GM12878 (cell line): Measurements from ENCODE around the gene XRCC6. TPM values are rescaled to one million over a fixed set of nuclear protein-coding genes. Genes with fewer than 3 reads are reported as not detected.

Experiments used
- ATAC-seq: fragments of 200-7000 bp; cut with Tn5 transposase; 3 replicates; pipeline ENCODE4 v1.9.1; 2020; ENCODE audit warnings: mild to moderate bottlenecking, moderate library complexity
- BruUV-seq: library from RNA; stranded (reverse); fragments of 400-500 nt; replicated peaks from 2 replicates; lab custom pipeline; 2021; lab: Mats Ljungman, UMichigan
- CTCF ChIA-PET: fragments of 300-600 bp; sonication (Branson Sonifier 250); formaldehyde crosslinking; extraction: SDS; loops from one replicate; lab custom pipeline; 2021; ENCODE audit warnings: inconsistent platforms; lab: Yijun Ruan, JAX
- POLR2A ChIA-PET: fragments of 350-600 bp; formaldehyde crosslinking; extraction: SDS; loops from one replicate; lab custom pipeline; 2021; ENCODE audit warnings: inconsistent platforms; lab: Charles Lee
- RAD21 ChIA-PET: fragments of 300-600 bp; sonication (Branson Sonifier 250); formaldehyde crosslinking; loops from one replicate; lab custom pipeline; 2023; ENCODE audit warnings: antibody characterized with exemption; ENCODE audit not compliant: unreplicated experiment; lab: Charles Lee
- SMC1A ChIA-PET: fragments of 300-600 bp; sonication (Branson Sonifier 250); formaldehyde crosslinking; loops from one replicate; lab custom pipeline; 2023; ENCODE audit not compliant: unreplicated experiment, uncharacterized antibody; lab: Charles Lee
- DNase-seq: peaks from one replicate; pipeline ENCODE4 v3.0.0-alpha.2; 2011; ENCODE audit warnings: low read depth, low spot score
- FAIRE-seq: peaks from 3 replicates; lab custom pipeline; 2011; peaks lifted over from hg19 to GRCh38; lab: Jason Lieb, UNC
- H2AFZ ChIP-seq: 2 replicates; pipeline ENCODE4 v1.6.0; 2011; ENCODE audit warnings: low read depth, low read length, control low read depth; ENCODE audit not compliant: control insufficient read depth
- H3K27ac ChIP-seq: 2 replicates; pipeline ENCODE4 v1.5.1; 2011; ENCODE audit warnings: control low read depth; ENCODE audit not compliant: control insufficient read depth, insufficient read depth
- H3K27me3 ChIP-seq, 2 experiments: replicated peaks in 1 of 2; 2 replicates each; pipeline versions ENCODE4 v1.6.0 to v1.6.1; 2011; ENCODE audit warnings: low read length in 1 of 2; ENCODE audit not compliant: control insufficient read depth in 2 of 2, insufficient read depth in 2 of 2
- H3K36me3 ChIP-seq, 2 experiments: 2 replicates each; pipeline ENCODE4 v1.5.1; 2011; ENCODE audit warnings: low read length in 1 of 2; ENCODE audit not compliant: control insufficient read depth in 2 of 2, insufficient read depth in 2 of 2
- H3K4me1 ChIP-seq: 2 replicates; pipeline ENCODE4 v1.6.1; 2011; ENCODE audit warnings: mild to moderate bottlenecking, low read length, moderate library complexity, mixed read lengths; ENCODE audit not compliant: control insufficient read depth, insufficient read depth
- H3K4me2 ChIP-seq: 2 replicates; pipeline ENCODE4 v1.6.0; 2011; ENCODE audit warnings: control low read depth; ENCODE audit not compliant: control insufficient read depth, insufficient read depth
- H3K4me3 ChIP-seq: fragments of 200-600 bp; sonication (generic); 2 replicates; pipeline ENCODE4 v1.5.1; 2016
- H3K79me2 ChIP-seq: 2 replicates; pipeline ENCODE4 v1.6.0; 2011; ENCODE audit warnings: low read length; ENCODE audit not compliant: control insufficient read depth, insufficient read depth
- H3K9ac ChIP-seq: 2 replicates; pipeline ENCODE4 v1.8.0; 2011; ENCODE audit warnings: low read length, control low read depth, mixed read lengths; ENCODE audit not compliant: control insufficient read depth, insufficient read depth
- H3K9me3 ChIP-seq: replicated peaks from 3 replicates; pipeline ENCODE4 v1.5.1; 2011; ENCODE audit warnings: mild to moderate bottlenecking, low read length; ENCODE audit not compliant: control insufficient read depth, insufficient read depth
- H4K20me1 ChIP-seq: 2 replicates; pipeline ENCODE4 v1.6.0; 2011; ENCODE audit not compliant: control insufficient read depth, insufficient read depth
- BMI1 ChIP-seq: fragments of 450-650 bp; IDR thresholded peaks from 2 replicates; pipeline ENCODE4 v1.6.1; 2016; ENCODE audit warnings: mild to moderate bottlenecking, moderate library complexity, borderline replicate concordance
- CHD4 ChIP-seq: fragments of 200-600 bp; sonication (generic); IDR thresholded peaks from 2 replicates; pipeline ENCODE4 v1.6.1; 2016; ENCODE audit warnings: mild to moderate bottlenecking
- CREM ChIP-seq: IDR thresholded peaks from 2 replicates; pipeline ENCODE4 v1.6.1; 2014; ENCODE audit warnings: antibody characterized with exemption, low read depth
- EGR1 ChIP-seq, 2 experiments: IDR thresholded peaks; 1 replicate in 1 of 2; 2 replicates in 1 of 2; pipeline ENCODE4 v1.6.1; 2011 to 2012; ENCODE audit warnings: low read depth in 2 of 2, low read length in 2 of 2, borderline replicate concordance in 1 of 2, mild to moderate bottlenecking in 1 of 2, moderate library complexity in 1 of 2
- HDAC2 ChIP-seq: fragments of 200-600 bp; sonication (generic); IDR thresholded peaks from 2 replicates; pipeline ENCODE4 v1.6.1; 2017
- NFYA ChIP-seq: IDR thresholded peaks from 2 replicates; pipeline ENCODE4 v1.6.1; 2011; ENCODE audit warnings: low read depth, mild to moderate bottlenecking, low read length, improper control_type of control experiment, borderline replicate concordance
- NR2C1 ChIP-seq: fragments of 450-650 bp; IDR thresholded peaks from 2 replicates; pipeline ENCODE4 v1.6.1; 2017; ENCODE audit warnings: antibody characterized with exemption, mild to moderate bottlenecking, moderate library complexity
- PAX8 ChIP-seq: fragments of 450-650 bp; IDR thresholded peaks from 2 replicates; pipeline ENCODE4 v1.6.1; 2017; ENCODE audit warnings: mild to moderate bottlenecking, moderate library complexity
- POLR2A ChIP-seq: IDR thresholded peaks from 2 replicates; pipeline ENCODE4 v1.6.1; 2011; ENCODE audit warnings: low read depth, mild to moderate bottlenecking, low read length
- TAF1 ChIP-seq: IDR thresholded peaks from 2 replicates; pipeline ENCODE4 v1.6.1; 2011; ENCODE audit warnings: mild to moderate bottlenecking, low read depth, low read length, borderline replicate concordance
- TCF12 ChIP-seq: IDR thresholded peaks from 2 replicates; pipeline ENCODE4 v1.6.1; 2011; ENCODE audit warnings: low read depth, mild to moderate bottlenecking, low read length
- WRNIP1 ChIP-seq: IDR thresholded peaks from 2 replicates; pipeline ENCODE4 v1.6.1; 2011; ENCODE audit warnings: low read depth, low read length, improper control_type of control experiment, borderline replicate concordance
- YY1 ChIP-seq: IDR thresholded peaks from 2 replicates; pipeline ENCODE4 v1.6.1; 2011; ENCODE audit warnings: low read depth, mild to moderate bottlenecking, low read length
- ZNF622 ChIP-seq: fragments of 450-650 bp; IDR thresholded peaks from 2 replicates; pipeline ENCODE4 v1.6.1; 2017; ENCODE audit warnings: mild to moderate bottlenecking, inconsistent platforms
- ZZZ3 ChIP-seq: IDR thresholded peaks from 2 replicates; pipeline ENCODE4 v1.6.1; 2011; ENCODE audit warnings: low read depth; ENCODE audit not compliant: control insufficient read depth, insufficient read length
- WGBS: methylation state at CpG from one replicate; pipeline ENCODE4 v1.1.6; 2016; ENCODE audit warnings: low lambda C conversion rate; ENCODE audit not compliant: insufficient replicate concordance, insufficient coverage; ENCODE audit errors: missing lambda C conversion rate; 5-methylcytosine and 5-hydroxymethylcytosine counted together
- in situ Hi-C: fragments of 300-500 bp; cut with MboI; formaldehyde crosslinking; loops from 9 replicates; pipeline ENCODE4 v1.14.3; 2018; ENCODE audit warnings: mixed read lengths
- intact Hi-C: fragments of 100-400 bp; cut with micrococcal nuclease; formaldehyde crosslinking; loops from one replicate; pipeline ENCODE4 v1.14.2; 2022; ENCODE audit not compliant: unreplicated experiment
- polyA plus RNA-seq, 11 experiments: library from polyadenylated mRNA; depleted of rRNA in 4 of 11; unstranded in 6 of 11; stranded (reverse) in 5 of 11; fragments of >200 nt; fragmentation: Nextera tagmentation in 4 of 11; fragmentation: Illumina TruSeq in 1 of 11; extraction: Ambion mirVana in 4 of 11; extraction: Trizol in 1 of 11; gene quantifications; 1 replicate in 1 of 11; 2 replicates in 10 of 11; pipeline versions ENCODE4 v1.2.1 to v1.2.3, GENCODE V29; 2011 to 2016; ENCODE audit warnings: inconsistent platforms in 2 of 11, missing spikeins in 2 of 11, low read depth in 1 of 11
- total RNA-seq, 4 experiments: library from RNA; depleted of rRNA in 3 of 4; stranded (reverse); fragments of >200 nt in 3 of 4; fragmentation: Illumina TruSeq in 1 of 4; extraction: Trizol in 1 of 4; gene quantifications; 2 replicates each; pipeline versions ENCODE4 v1.2.1 to v1.2.3, GENCODE V29; 2013 to 2021
- TF ChIP-seq, protein P1 (sequence below): fragments of 450-650 bp; IDR thresholded peaks from 2 replicates; pipeline ENCODE4 v1.6.1; 2016; ENCODE audit warnings: mild to moderate bottlenecking
- TF ChIP-seq, protein P2 (sequence below): fragments of 450-650 bp; IDR thresholded peaks from 2 replicates; pipeline ENCODE4 v1.6.1; 2017; ENCODE audit warnings: mild to moderate bottlenecking, low read depth, inconsistent platforms; ENCODE audit not compliant: poor library complexity, severe bottlenecking
- TF ChIP-seq, protein P3 (sequence below): fragments of 450-650 bp; IDR thresholded peaks from 2 replicates; pipeline ENCODE4 v1.6.1; 2016; ENCODE audit warnings: mild to moderate bottlenecking
- TF ChIP-seq, protein P4 (sequence below): fragments of 450-650 bp; IDR thresholded peaks from 2 replicates; pipeline ENCODE4 v1.6.1; 2017; ENCODE audit warnings: mild to moderate bottlenecking

XRCC6 gene
- total and polyA plus RNA-seq, 10 of the 15 experiments (the other 5 are each of a cell fraction or from before 2014, with no cell fraction given): 186 to 718 (median 348) TPM

DNA sequence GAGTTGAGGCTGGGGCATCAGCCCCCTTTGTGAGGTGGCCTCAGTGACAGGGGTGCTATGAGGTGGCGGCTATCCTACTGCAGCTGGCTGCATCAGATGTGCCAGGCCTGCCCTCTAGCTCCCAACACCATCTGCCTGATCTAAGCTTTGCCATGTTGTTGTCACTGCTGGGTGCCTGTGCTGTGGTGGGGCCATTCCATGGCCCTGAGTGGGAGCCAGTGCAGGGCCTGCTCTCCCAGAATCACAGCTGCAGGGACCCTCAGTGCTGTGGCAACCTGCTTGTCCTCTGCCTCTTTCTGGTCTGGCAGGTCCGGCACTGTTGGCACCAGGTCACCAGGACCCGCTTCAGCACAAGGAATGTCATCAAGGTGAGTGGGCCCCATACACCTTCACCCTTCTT is 69.4 kb downstream of the XRCC6 start (continued):
- no peak for TF ChIP-seq YY1
- TF ChIP-seq, protein P1, sequence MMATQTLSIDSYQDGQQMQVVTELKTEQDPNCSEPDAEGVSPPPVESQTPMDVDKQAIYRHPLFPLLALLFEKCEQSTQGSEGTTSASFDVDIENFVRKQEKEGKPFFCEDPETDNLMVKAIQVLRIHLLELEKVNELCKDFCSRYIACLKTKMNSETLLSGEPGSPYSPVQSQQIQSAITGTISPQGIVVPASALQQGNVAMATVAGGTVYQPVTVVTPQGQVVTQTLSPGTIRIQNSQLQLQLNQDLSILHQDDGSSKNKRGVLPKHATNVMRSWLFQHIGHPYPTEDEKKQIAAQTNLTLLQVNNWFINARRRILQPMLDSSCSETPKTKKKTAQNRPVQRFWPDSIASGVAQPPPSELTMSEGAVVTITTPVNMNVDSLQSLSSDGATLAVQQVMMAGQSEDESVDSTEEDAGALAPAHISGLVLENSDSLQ: no peak

DNA sequence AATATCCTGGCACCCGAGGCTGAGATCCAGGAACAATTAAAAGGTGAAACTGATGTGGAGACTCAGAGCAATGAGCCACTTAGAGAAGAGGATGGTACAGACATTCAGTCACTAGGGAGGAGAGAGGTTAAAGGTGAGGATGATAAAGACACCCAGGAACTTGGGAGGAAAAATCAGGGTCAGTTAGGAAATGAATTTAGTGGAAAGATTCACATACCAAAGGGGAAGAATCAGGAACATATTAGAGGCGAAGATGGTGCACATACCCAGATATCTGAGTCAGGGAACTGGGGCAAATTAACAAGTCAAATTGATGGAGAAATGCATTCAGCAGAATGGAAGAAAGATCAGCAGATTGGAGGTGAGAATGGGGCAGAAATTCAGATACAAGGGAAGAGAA is 74.1 kb downstream of the XRCC6 start:
- no peak for FAIRE-seq
- ChIA-PET CTCF (no interaction called here), SMC1A (interaction anchor here (1.3 kb wide), 1 partner anchor 245 kb away, joined by 3 read pairs; no protein-coding TSS in a partner anchor)
- H3K4me1 ChIP-seq: peaks cover 23% of the 10 kb centered on the region
- BruUV-seq: TSS peak; percentile 64
- no peak overlapping the region for H3K27ac ChIP-seq
- no peaks in the 10 kb centered on the region for H3K27me3 ChIP-seq
- WGBS: 50% methylated on average over 2 of the region's 2 CpGs
- peaks cover 0 to 4% of the 10 kb centered on the region in 2 experiments; a peak in 1 of 4 replicates for H3K36me3 ChIP-seq
- H3K9me3 ChIP-seq: no peaks in the 10 kb centered on the region; the same call in 2 of the 3 replicates
- H3K9ac ChIP-seq: no peak overlapping the region
- TF ChIP-seq CREM (no peak), WRNIP1 (no peak), TAF1 (no peak), TCF12 (no peak), HDAC2 (no peak), CHD4 (no peak), PAX8 (no peak), EGR1 (IDR thresholded peaks at IDR 0.05; ENCODE audit: borderline replicate concordance in 1 of 2, low read depth in 2 of 2, low read length in 2 of 2) (no peak), ZNF622 (no peak), ZZZ3 (no peak), NFYA (no peak), NR2C1 (no peak), BMI1 (no peak), POLR2A (no peak)
- TF ChIP-seq, protein P2, sequence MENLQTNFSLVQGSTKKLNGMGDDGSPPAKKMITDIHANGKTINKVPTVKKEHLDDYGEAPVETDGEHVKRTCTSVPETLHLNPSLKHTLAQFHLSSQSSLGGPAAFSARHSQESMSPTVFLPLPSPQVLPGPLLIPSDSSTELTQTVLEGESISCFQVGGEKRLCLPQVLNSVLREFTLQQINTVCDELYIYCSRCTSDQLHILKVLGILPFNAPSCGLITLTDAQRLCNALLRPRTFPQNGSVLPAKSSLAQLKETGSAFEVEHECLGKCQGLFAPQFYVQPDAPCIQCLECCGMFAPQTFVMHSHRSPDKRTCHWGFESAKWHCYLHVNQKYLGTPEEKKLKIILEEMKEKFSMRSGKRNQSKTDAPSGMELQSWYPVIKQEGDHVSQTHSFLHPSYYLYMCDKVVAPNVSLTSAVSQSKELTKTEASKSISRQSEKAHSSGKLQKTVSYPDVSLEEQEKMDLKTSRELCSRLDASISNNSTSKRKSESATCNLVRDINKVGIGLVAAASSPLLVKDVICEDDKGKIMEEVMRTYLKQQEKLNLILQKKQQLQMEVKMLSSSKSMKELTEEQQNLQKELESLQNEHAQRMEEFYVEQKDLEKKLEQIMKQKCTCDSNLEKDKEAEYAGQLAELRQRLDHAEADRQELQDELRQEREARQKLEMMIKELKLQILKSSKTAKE: no peak
- TF ChIP-seq, protein P3, sequence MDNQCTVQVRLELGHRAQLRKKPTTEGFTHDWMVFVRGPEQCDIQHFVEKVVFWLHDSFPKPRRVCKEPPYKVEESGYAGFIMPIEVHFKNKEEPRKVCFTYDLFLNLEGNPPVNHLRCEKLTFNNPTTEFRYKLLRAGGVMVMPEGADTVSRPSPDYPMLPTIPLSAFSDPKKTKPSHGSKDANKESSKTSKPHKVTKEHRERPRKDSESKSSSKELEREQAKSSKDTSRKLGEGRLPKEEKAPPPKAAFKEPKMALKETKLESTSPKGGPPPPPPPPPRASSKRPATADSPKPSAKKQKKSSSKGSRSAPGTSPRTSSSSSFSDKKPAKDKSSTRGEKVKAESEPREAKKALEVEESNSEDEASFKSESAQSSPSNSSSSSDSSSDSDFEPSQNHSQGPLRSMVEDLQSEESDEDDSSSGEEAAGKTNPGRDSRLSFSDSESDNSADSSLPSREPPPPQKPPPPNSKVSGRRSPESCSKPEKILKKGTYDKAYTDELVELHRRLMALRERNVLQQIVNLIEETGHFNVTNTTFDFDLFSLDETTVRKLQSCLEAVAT: no peak
- TF ChIP-seq, protein P4, sequence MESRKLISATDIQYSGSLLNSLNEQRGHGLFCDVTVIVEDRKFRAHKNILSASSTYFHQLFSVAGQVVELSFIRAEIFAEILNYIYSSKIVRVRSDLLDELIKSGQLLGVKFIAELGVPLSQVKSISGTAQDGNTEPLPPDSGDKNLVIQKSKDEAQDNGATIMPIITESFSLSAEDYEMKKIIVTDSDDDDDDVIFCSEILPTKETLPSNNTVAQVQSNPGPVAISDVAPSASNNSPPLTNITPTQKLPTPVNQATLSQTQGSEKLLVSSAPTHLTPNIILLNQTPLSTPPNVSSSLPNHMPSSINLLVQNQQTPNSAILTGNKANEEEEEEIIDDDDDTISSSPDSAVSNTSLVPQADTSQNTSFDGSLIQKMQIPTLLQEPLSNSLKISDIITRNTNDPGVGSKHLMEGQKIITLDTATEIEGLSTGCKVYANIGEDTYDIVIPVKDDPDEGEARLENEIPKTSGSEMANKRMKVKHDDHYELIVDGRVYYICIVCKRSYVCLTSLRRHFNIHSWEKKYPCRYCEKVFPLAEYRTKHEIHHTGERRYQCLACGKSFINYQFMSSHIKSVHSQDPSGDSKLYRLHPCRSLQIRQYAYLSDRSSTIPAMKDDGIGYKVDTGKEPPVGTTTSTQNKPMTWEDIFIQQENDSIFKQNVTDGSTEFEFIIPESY: no peak
- TF ChIP-seq, all 136 proteins: peak for 0
- RAD21 ChIA-PET: no interaction called here
- Histone ChIP-seq H2AFZ (no peak overlapping the region), H3K79me2 (no peaks in the 10 kb centered on the region; the same call in 1 of the 2 replicates), H4K20me1 (no peaks in the 10 kb centered on the region), H3K4me2 (no peak overlapping the region), H3K4me3 (no peak overlapping the region)
- intact Hi-C loops (loop anchor here (5.0 kb wide), 3 partner anchors 52 to 167 kb away; partner anchors contain the start of gene CCDC134), in situ Hi-C loops (loop anchor here (5.0 kb wide), 1 partner anchor 247 kb away; no protein-coding TSS in a partner anchor)
- ATAC-seq: no peak
- no peak for DNase-seq
- POLR2A ChIA-PET: no interaction called here
